Superior temporal gyrus (tissue), 1 donor: Measurements from ENCODE around the gene GARRE1.
"Not testable (repeated sequence)": the region's sequence is repeated elsewhere in the genome, so short reads cannot be mapped to it uniquely, and the experiment has no call there.

Source experiments
- DNase-seq: peaks from one replicate; pipeline ENCODE4 v3.0.0-alpha.2; 2016; ENCODE audit errors: extremely low spot score

GARRE1 gene

GRCh38 chr19:34230820-34231219 lies 23.5 kb upstream of the GARRE1 start:
- peak; percentile 59 for DNase-seq

- no peak for DNase-seq
These were observed 22.9 kb upstream of the GARRE1 start for GRCh38 chr19:34231439-34231838.

GRCh38 chr19:34232566-34233481 lies 21.5 kb upstream of the GARRE1 start:
- peak; percentile 86 for DNase-seq

GRCh38 chr19:34235425-34235940 lies 18.9 kb upstream of the GARRE1 start:
- DNase-seq, result no peak

- peak; percentile 14 for DNase-seq
These were observed 18.0 kb upstream of the GARRE1 start for GRCh38 chr19:34236035-34236987.

GRCh38 chr19:34237283-34237682 lies 17.1 kb upstream of the GARRE1 start:
- DNase-seq, result no peak

GRCh38 chr19:34237939-34238338 lies 16.4 kb upstream of the GARRE1 start:
- DNase-seq, result no peak

- DNase-seq, result no peak
These were observed 12.6 kb upstream of the GARRE1 start for GRCh38 chr19:34241513-34242337.

GRCh38 chr19:34243138-34243875 lies 11.0 kb upstream of the GARRE1 start:
- DNase-seq, result not testable (repeated sequence)

- no peak for DNase-seq
These were observed 10.3 kb upstream of the GARRE1 start for GRCh38 chr19:34243876-34244578.

- DNase-seq, result no peak
These were observed 9.6 kb upstream of the GARRE1 start for GRCh38 chr19:34244611-34245299.

GRCh38 chr19:34246340-34246739 lies 8.0 kb upstream of the GARRE1 start:
- DNase-seq, result no peak

GRCh38 chr19:34248941-34249340 lies 5.4 kb upstream of the GARRE1 start:
- no peak for DNase-seq

GRCh38 chr19:34253167-34253566 lies 1.2 kb upstream of the GARRE1 start:
- DNase-seq, result not testable (repeated sequence)

GRCh38 chr19:34253681-34254045 lies 691 bp upstream of the GARRE1 start:
- DNase-seq, result not testable (repeated sequence)

GRCh38 chr19:34254698-34255432 lies 511 bp downstream of the GARRE1 start:
- no peak for DNase-seq

GRCh38 chr19:34255546-34255945 lies 1.2 kb downstream of the GARRE1 start:
- no peak for DNase-seq

- no peak for DNase-seq
These were observed 2.6 kb downstream of the GARRE1 start for GRCh38 chr19:34256835-34257558.
